ENCODE data around the gene TMEM150A. TPM values are rescaled to one million over a fixed set of nuclear protein-coding genes. Genes with fewer than 3 reads are reported as not detected.

TMEM150A gene
- total and polyA plus RNA-seq, 2 of the 13 experiments (the other 11 are each of a cell fraction or from before 2014, with no cell fraction given), result 30.1 to 70.4 TPM

DNA sequence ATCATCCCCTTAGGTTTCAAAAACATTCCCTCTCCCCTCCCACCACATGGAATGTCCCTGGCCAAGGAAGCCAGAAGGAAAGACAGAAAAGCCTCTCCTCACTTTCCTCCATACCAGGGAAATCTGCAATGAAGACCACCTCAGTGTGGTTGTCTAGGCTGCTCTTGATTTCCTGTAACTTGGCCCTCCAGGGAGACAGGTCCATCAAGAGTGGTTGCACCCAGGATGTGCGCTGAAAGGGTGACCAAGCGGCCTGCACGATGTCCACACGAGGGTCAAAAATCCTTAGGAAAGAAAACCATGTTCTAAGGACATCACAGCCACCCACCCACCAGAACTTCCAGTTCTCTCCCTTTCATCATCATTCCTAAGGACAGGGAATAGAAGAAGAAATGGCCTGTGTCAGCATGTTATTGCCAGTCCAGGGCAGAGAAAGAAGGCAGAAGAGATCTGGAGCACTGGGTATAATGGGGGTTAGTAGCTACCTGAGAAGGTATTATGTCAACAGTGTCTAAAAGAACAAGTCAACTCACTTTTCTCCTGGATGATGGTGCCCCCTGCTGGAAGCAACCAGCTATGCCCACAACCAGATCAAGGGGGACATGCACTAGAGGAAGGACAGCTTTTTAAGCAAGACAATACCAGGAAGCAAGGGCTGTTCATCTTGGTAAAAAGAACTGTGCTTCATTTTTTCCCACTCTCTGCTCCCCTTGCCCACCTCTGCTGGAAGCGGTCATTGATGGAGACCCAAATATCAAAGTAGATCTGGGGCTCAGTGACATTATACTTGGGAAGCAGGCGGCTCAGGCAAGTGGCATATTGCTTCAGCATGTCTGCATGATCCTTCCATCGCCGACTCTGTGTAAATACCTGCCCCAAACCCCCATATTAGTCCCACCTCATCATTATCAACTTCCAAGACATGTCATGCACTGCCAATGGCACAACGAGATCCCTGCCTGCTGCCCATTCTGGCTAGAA lies 50.5 kb downstream of the TMEM150A start (continued):
- TF ChIP-seq, protein P1, sequence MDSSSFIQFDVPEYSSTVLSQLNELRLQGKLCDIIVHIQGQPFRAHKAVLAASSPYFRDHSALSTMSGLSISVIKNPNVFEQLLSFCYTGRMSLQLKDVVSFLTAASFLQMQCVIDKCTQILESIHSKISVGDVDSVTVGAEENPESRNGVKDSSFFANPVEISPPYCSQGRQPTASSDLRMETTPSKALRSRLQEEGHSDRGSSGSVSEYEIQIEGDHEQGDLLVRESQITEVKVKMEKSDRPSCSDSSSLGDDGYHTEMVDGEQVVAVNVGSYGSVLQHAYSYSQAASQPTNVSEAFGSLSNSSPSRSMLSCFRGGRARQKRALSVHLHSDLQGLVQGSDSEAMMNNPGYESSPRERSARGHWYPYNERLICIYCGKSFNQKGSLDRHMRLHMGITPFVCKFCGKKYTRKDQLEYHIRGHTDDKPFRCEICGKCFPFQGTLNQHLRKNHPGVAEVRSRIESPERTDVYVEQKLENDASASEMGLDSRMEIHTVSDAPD (CRISPR knock-in tag; IDR thresholded peaks at IDR 0.05), result no peak
- no peak for TF ChIP-seq ZNF674 (CRISPR knock-in tag; IDR thresholded peaks at IDR 0.05; ENCODE audit: low read depth)
- no peak for TF ChIP-seq ATAD3A (CRISPR knock-in tag; IDR thresholded peaks at IDR 0.05)
- TF ChIP-seq ZNF780A (CRISPR knock-in tag; IDR thresholded peaks at IDR 0.05), result no peak
- no peak for TF ChIP-seq SYNCRIP (IDR thresholded peaks at IDR 0.05; ENCODE audit: insufficient read depth, low read depth, low read length)
- TF ChIP-seq, protein P2, sequence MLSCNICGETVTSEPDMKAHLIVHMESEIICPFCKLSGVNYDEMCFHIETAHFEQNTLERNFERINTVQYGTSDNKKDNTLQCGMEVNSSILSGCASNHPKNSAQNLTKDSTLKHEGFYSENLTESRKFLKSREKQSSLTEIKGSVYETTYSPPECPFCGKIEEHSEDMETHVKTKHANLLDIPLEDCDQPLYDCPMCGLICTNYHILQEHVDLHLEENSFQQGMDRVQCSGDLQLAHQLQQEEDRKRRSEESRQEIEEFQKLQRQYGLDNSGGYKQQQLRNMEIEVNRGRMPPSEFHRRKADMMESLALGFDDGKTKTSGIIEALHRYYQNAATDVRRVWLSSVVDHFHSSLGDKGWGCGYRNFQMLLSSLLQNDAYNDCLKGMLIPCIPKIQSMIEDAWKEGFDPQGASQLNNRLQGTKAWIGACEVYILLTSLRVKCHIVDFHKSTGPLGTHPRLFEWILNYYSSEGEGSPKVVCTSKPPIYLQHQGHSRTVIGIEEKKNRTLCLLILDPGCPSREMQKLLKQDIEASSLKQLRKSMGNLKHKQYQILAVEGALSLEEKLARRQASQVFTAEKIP (CRISPR knock-in tag; IDR thresholded peaks at IDR 0.05; ENCODE audit: borderline replicate concordance), result no peak
- TF ChIP-seq AGO1 (IDR thresholded peaks at IDR 0.05; ENCODE audit: low read depth, low read length, poor library complexity, severe bottlenecking), result no peak
- TF ChIP-seq ZBTB21 (CRISPR knock-in tag; IDR thresholded peaks at IDR 0.05), result no peak
- TF ChIP-seq NFE2L1 (CRISPR knock-in tag; IDR thresholded peaks at IDR 0.05; ENCODE audit: borderline replicate concordance), result no peak
- TF ChIP-seq KAT7 (CRISPR knock-in tag; IDR thresholded peaks at IDR 0.05; ENCODE audit: borderline replicate concordance), result peak; percentile 75; the same call in 1 of the 2 replicates
- TF ChIP-seq, protein P3, sequence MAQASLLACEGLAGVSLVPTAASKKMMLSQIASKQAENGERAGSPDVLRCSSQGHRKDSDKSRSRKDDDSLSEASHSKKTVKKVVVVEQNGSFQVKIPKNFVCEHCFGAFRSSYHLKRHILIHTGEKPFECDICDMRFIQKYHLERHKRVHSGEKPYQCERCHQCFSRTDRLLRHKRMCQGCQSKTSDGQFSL (CRISPR knock-in tag; IDR thresholded peaks at IDR 0.05), result no peak
- no peak for TF ChIP-seq FOXJ3 (CRISPR knock-in tag; IDR thresholded peaks at IDR 0.05; ENCODE audit: borderline replicate concordance)
- TF ChIP-seq TSC22D2 (CRISPR knock-in tag; IDR thresholded peaks at IDR 0.05; ENCODE audit: borderline replicate concordance), result no peak
- no peak for TF ChIP-seq ZNF558 (CRISPR knock-in tag; IDR thresholded peaks at IDR 0.05; ENCODE audit: borderline replicate concordance)
- TF ChIP-seq SAP130 (CRISPR knock-in tag; IDR thresholded peaks at IDR 0.05; ENCODE audit: low read depth), result peak; percentile 51
- no peak for TF ChIP-seq ZNF569 (CRISPR knock-in tag; IDR thresholded peaks at IDR 0.05; ENCODE audit: borderline replicate concordance)
- TF ChIP-seq, protein P4, sequence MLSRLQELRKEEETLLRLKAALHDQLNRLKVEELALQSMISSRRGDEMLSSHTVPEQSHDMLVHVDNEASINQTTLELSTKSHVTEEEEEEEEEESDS (CRISPR knock-in tag; IDR thresholded peaks at IDR 0.05; ENCODE audit: borderline replicate concordance), result no peak
- no peak for TF ChIP-seq ZNF768 (CRISPR knock-in tag; IDR thresholded peaks at IDR 0.05)
- TF ChIP-seq HOXA9 (CRISPR knock-in tag; IDR thresholded peaks at IDR 0.05; ENCODE audit: borderline replicate concordance), result no peak
- TF ChIP-seq ZNF33B (CRISPR knock-in tag; IDR thresholded peaks at IDR 0.05), result no peak; the same call in 1 of the 2 replicates
- TF ChIP-seq, protein P5, sequence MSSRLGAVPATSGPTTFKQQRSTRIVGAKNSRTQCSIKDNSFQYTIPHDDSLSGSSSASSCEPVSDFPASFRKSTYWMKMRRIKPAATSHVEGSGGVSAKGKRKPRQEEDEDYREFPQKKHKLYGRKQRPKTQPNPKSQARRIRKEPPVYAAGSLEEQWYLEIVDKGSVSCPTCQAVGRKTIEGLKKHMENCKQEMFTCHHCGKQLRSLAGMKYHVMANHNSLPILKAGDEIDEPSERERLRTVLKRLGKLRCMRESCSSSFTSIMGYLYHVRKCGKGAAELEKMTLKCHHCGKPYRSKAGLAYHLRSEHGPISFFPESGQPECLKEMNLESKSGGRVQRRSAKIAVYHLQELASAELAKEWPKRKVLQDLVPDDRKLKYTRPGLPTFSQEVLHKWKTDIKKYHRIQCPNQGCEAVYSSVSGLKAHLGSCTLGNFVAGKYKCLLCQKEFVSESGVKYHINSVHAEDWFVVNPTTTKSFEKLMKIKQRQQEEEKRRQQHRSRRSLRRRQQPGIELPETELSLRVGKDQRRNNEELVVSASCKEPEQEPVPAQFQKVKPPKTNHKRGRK (CRISPR knock-in tag; IDR thresholded peaks at IDR 0.05), result no peak
- TF ChIP-seq PAWR (CRISPR knock-in tag; IDR thresholded peaks at IDR 0.05; ENCODE audit: borderline replicate concordance), result no peak
- TF ChIP-seq DPF2 (CRISPR knock-in tag; IDR thresholded peaks at IDR 0.05; ENCODE audit: borderline replicate concordance, low read depth), result no peak
- TF ChIP-seq CCAR2 (optimal IDR thresholded peaks at IDR 0.05; ENCODE audit: low read depth, low read length), result no peak
